PFSK-1 (cell line): ENCODE results near the gene PNCK.

Experiments used
- FOXP2 ChIP-seq: optimal IDR thresholded peaks from 2 replicates; pipeline ENCODE3; 2011; ENCODE audit warnings: borderline replicate concordance, control low read depth, inconsistent platforms; ENCODE audit not compliant: insufficient read depth; ENCODE audit errors: extremely low read length, extremely low read depth
- POLR2AphosphoS5 ChIP-seq: IDR thresholded peaks from 2 replicates; pipeline ENCODE4 v1.6.1; 2012; ENCODE audit warnings: low read depth, mild to moderate bottlenecking, control low read depth, low read length, moderate library complexity
- SIN3A ChIP-seq: IDR thresholded peaks from 2 replicates; pipeline ENCODE4 v1.6.1; 2012; ENCODE audit warnings: mild to moderate bottlenecking, low read length, moderate library complexity, borderline replicate concordance; ENCODE audit not compliant: insufficient read depth
- TAF1 ChIP-seq: IDR thresholded peaks from 2 replicates; pipeline ENCODE4 v1.6.1; 2012; ENCODE audit warnings: low read length, control low read depth, borderline replicate concordance; ENCODE audit not compliant: insufficient read depth
- TF ChIP-seq, protein P1 (sequence below), 2 experiments: IDR thresholded peaks; 2 replicates each; pipeline versions ENCODE4 v1.6.1 to v1.8.0; 2011 to 2012; ENCODE audit warnings: low read depth in 2 of 2, low read length in 2 of 2, control low read depth in 1 of 2, inconsistent platforms in 1 of 2, mild to moderate bottlenecking in 1 of 2, moderate library complexity in 1 of 2; ENCODE audit not compliant: insufficient read depth in 1 of 2

PNCK gene

DNA sequence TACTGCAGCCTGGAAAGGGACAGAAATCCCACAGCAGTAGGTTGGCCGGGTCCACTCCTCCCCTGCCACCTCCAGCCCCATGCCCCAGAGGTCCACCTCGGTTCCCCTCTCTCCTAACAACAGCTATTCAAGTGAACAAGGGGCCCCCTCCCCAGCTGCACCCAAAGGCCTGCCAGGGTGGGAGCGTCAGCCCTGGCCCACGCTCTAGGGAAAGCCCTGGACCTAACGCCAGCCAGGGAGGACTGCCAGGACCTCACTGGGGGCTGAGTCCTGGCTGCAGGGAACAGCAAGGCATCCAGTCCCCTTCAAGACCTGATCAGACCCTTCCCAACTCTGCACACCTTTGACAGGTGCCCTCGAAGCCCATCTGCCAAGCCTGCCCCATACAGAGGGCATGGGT, 27.4 kb upstream of the PNCK start:
- no peak for TF ChIP-seq POLR2AphosphoS5
- no peak for TF ChIP-seq SIN3A
- no peak for TF ChIP-seq FOXP2
- no peak for TF ChIP-seq TAF1
- TF ChIP-seq, protein P1, sequence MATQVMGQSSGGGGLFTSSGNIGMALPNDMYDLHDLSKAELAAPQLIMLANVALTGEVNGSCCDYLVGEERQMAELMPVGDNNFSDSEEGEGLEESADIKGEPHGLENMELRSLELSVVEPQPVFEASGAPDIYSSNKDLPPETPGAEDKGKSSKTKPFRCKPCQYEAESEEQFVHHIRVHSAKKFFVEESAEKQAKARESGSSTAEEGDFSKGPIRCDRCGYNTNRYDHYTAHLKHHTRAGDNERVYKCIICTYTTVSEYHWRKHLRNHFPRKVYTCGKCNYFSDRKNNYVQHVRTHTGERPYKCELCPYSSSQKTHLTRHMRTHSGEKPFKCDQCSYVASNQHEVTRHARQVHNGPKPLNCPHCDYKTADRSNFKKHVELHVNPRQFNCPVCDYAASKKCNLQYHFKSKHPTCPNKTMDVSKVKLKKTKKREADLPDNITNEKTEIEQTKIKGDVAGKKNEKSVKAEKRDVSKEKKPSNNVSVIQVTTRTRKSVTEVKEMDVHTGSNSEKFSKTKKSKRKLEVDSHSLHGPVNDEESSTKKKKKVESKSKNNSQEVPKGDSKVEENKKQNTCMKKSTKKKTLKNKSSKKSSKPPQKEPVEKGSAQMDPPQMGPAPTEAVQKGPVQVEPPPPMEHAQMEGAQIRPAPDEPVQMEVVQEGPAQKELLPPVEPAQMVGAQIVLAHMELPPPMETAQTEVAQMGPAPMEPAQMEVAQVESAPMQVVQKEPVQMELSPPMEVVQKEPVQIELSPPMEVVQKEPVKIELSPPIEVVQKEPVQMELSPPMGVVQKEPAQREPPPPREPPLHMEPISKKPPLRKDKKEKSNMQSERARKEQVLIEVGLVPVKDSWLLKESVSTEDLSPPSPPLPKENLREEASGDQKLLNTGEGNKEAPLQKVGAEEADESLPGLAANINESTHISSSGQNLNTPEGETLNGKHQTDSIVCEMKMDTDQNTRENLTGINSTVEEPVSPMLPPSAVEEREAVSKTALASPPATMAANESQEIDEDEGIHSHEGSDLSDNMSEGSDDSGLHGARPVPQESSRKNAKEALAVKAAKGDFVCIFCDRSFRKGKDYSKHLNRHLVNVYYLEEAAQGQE (IDR thresholded peaks at IDR 0.05; ENCODE audit: insufficient read depth in 1 of 2, low read depth in 2 of 2, low read length in 2 of 2), result no peak

DNA sequence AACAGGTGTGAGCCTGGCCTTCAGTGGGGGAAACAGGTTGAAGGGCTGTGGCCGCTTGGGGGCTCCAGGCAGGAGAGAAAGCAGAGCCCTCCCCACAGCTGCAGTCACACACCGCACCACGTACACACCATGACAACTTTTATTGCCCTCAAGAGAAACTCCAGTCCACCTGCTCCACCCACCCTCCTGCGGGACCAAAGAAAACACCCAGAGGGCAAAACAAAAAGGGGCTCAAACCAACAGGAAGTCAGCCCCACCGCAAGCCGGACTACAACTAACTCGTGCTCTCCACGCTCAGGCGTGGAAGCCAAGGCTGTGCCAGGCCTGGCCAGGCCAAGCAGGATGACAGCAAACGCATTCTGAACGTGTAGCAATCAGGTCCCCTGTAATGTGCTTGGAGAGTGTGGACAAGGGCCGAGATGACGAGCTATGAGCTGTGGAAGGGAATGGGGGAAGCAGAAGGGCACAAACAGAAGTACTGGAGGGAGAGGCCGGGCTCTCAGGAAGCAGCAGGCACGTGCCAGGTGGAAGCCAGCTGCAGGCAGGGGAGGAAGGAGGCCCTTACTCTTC, 26.8 kb upstream of the PNCK start:
- TF ChIP-seq, protein P1 (IDR thresholded peaks at IDR 0.05; ENCODE audit: insufficient read depth in 1 of 2, low read depth in 2 of 2, low read length in 2 of 2), result no peak
- TF ChIP-seq SIN3A (no peak), POLR2AphosphoS5 (no peak), TAF1 (no peak), FOXP2 (no peak)

DNA sequence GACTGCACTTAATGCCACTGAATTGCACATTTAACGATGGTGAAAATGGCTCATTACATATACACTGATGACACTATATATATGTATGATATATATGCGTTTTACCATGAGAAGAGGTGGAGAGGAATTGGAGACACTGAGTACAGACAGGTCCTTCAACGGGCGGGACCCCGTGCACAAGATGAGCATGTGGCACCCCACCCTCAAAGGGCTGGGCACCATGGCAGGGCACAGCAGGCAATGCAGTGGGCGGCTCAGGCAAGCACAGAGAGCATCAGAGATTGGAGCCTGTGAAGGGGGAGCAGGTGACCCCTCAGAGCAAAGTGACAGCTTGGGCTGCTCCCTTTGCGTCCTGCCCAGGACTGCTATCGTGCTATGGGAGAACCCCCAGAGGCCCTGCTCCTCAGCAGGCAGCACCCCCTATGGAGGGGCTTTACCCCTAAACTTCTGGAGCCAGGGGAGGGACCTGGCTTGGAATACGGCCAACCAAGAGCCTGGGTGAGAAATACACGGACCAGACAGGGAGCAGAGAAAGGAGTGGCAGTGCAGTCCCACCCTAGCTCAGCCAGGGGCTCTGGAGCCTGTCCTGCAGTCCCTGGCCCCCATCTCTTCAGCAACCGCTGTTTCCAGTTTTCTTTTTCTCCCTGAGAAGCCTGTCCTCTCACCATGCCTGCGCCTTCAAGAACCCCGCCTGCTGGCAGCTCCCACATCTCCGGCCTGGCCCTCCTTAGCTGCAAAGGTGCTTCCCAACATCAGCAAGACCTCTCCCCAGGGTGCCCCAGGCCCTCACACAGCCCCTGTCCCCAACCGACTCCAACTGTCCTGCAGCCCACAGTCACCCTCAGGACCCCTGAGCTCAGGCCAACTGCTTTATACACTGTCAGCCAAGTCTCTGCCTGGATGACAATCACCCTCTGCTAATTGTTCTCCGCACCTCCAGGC, 24.6 kb upstream of the PNCK start:
- no peak for TF ChIP-seq SIN3A
- TF ChIP-seq, protein P1 (IDR thresholded peaks at IDR 0.05; ENCODE audit: insufficient read depth in 1 of 2, low read depth in 2 of 2, low read length in 2 of 2), result no peak
- no peak for TF ChIP-seq FOXP2
- no peak for TF ChIP-seq POLR2AphosphoS5
- TF ChIP-seq TAF1, result no peak

DNA sequence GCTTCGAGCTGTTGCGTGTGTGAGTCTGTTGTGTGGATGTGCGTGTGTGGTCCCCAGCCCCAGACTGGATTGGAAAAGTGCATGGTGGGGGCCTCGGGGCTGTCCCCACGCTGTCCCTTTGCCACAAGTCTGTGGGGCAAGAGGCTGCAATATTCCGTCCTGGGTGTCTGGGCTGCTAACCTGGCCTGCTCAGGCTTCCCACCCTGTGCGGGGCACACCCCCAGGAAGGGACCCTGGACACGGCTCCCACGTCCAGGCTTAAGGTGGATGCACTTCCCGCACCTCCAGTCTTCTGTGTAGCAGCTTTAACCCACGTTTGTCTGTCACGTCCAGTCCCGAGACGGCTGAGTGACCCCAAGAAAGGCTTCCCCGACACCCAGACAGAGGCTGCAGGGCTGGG, 22.5 kb upstream of the PNCK start:
- no peak for TF ChIP-seq TAF1
- TF ChIP-seq FOXP2, result no peak
- TF ChIP-seq, protein P1 (IDR thresholded peaks at IDR 0.05; ENCODE audit: insufficient read depth in 1 of 2, low read depth in 2 of 2, low read length in 2 of 2), result no peak
- no peak for TF ChIP-seq POLR2AphosphoS5
- no peak for TF ChIP-seq SIN3A
